OCI-LY3 (cell line): ENCODE data around the gene IL21R.

ENCODE experiments used
- CTCF ChIP-seq: fragments of 200-600, 300-600 bp; sonication (generic); IDR thresholded peaks from 2 replicates; pipeline ENCODE4 v1.5.1; 2014; ENCODE audit warnings: antibody characterized with exemption, low read length, low read depth
- EZH2phosphoT487 ChIP-seq: fragments of 200-600 bp; shearing (Covaris generic); IDR thresholded peaks from 2 replicates; pipeline ENCODE4 v1.6.1; 2018; ENCODE audit warnings: antibody characterized with exemption, mixed run types, low read depth

DNA sequence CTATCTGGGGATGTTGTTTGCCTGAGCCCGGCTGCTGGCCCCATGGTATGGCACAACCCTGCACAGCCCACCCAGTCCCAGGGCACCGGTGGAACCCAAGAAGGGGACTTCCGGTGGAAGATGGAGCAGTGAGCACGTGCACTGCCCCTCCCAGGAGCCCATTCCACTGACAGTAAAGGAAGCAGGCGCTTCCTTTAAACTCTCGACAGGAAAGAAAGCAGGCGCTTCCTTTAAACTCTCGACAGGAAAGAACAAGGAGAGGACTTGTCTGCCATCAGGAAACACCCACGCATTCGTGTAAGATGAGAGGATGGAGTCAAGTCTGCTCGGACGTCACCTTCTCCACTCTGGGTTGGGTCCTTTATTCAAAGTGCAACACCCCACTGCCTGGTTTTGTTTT, 53.7 kb downstream of the IL21R start:
- TF ChIP-seq CTCF (no peak), EZH2phosphoT487 (no peak)
